Smooth muscle cell (in vitro differentiated cells): ENCODE measurements around the gene ELOVL3. TPM values are rescaled to one million over a fixed set of nuclear protein-coding genes. Genes with fewer than 3 reads are reported as not detected.
"Not testable (repeated sequence)": the region's sequence is repeated elsewhere in the genome, so short reads cannot be mapped to it uniquely, and the experiment has no call there.

ENCODE experiments used
- DNase-seq: peaks from one replicate; lab custom pipeline; 2025; ENCODE audit not compliant: unreplicated experiment; lab: John Stamatoyannopoulos, UW
- H2AFZ ChIP-seq: fragments of 200-600 bp; sonication (generic); 2 replicates; pipeline ENCODE4 v1.6.0; 2016; ENCODE audit warnings: antibody characterized with exemption, low read depth, mild to moderate bottlenecking
- H3F3A ChIP-seq: fragments of 200-600 bp; sonication (generic); 2 replicates; pipeline ENCODE4 v1.6.0; 2017; ENCODE audit warnings: antibody characterized with exemption, low read depth
- H3K27ac ChIP-seq: fragments of 200-600 bp; sonication (generic); 2 replicates; pipeline ENCODE4 v1.5.1; 2016; ENCODE audit warnings: low read depth, mild to moderate bottlenecking
- H3K27me3 ChIP-seq: fragments of 200-600 bp; sonication (generic); 2 replicates; pipeline ENCODE4 v1.6.1; 2016; ENCODE audit warnings: low read depth, mild to moderate bottlenecking
- H3K36me3 ChIP-seq: fragments of 200-600 bp; sonication (generic); 2 replicates; pipeline ENCODE4 v1.5.1; 2016; ENCODE audit warnings: low read depth
- H3K4me1 ChIP-seq: fragments of 200-600 bp; sonication (generic); 2 replicates; pipeline ENCODE4 v1.5.1; 2016; ENCODE audit warnings: low read depth
- H3K4me2 ChIP-seq: fragments of 200-600 bp; sonication (generic); 2 replicates; pipeline ENCODE4 v1.6.0; 2016; ENCODE audit warnings: mild to moderate bottlenecking
- H3K4me3 ChIP-seq: fragments of 200-600 bp; sonication (generic); 2 replicates; pipeline ENCODE4 v1.5.1; 2016; ENCODE audit warnings: mild to moderate bottlenecking
- H3K79me2 ChIP-seq: fragments of 200-600 bp; sonication (generic); 2 replicates; pipeline ENCODE4 v1.6.0; 2016; ENCODE audit warnings: low read depth, mild to moderate bottlenecking
- H3K9ac ChIP-seq: fragments of 200-600 bp; sonication (generic); 2 replicates; pipeline ENCODE4 v1.6.0; 2016; ENCODE audit warnings: low read depth
- H3K9me3 ChIP-seq: fragments of 200-600 bp; sonication (generic); replicated peaks from 2 replicates; pipeline ENCODE4 v1.5.1; 2016; ENCODE audit warnings: low read depth
- H4K20me1 ChIP-seq: fragments of 200-600 bp; sonication (generic); 2 replicates; pipeline ENCODE4 v1.6.0; 2016; ENCODE audit warnings: low read depth
- WGBS: methylation state at CpG from one replicate; pipeline ENCODE4 v1.1.7; 2016; ENCODE audit warnings: low lambda C conversion rate; 5-methylcytosine and 5-hydroxymethylcytosine counted together
- polyA plus RNA-seq: library from polyadenylated mRNA; unstranded; fragments of >200 nt; fragmentation: Nextera tagmentation; extraction: Ambion mirVana; gene quantifications from 2 replicates; pipeline ENCODE4 v1.2.1, GENCODE V29; 2016
- total RNA-seq: library from RNA; depleted of rRNA; stranded (reverse); fragments of >200 nt; gene quantifications from 2 replicates; pipeline ENCODE4 v1.2.3, GENCODE V29; 2014
- TF ChIP-seq, protein P1 (sequence below): fragments of 200-600 bp; sonication (generic); IDR thresholded peaks from 2 replicates; pipeline ENCODE4 v1.5.1; 2017; ENCODE audit warnings: borderline replicate concordance, mild to moderate bottlenecking, antibody characterized with exemption; ENCODE audit not compliant: insufficient read depth, poor library complexity, severe bottlenecking

Gene ELOVL3
- total and polyA plus RNA-seq, 2 experiments from 2014 or later, result 1.2 to 1.5 TPM

DNA sequence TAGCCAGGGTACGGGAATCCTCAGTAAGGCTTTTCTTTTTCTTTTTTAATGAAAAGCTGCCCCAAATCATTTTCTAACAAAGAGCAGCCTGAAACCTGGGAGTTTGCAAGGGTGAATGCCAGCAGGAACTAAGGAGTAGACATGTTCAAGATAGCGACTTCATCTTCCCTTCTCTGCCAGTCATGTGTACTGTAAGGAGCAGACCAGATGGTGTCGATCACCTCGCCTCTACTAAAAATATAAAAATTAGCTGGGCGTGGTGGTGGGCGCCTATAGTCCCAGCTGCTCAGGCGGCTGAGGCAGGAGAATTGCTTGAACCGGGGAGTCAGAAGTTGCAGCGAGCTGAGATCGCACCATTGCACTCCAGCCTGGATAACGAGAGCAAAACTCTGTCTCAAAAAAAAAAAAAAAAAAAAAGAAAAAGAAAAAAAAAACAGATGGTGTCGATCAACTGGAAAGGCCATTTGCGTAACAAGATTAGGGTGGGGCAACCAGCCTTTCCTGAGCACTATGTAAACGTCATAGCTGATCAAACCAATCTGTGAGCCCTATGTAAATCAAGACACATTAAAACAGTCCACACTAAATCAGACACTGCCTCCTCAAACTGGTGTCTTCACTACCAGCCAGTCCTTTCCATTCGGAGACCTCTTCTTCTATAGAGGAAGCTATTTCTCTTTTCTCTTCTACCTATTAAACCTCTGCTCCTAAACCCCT is 40.1 kb upstream of the ELOVL3 start:
- no peak for DNase-seq
- H3K27me3 ChIP-seq, result no peaks in the 10 kb centered on the region
- TF ChIP-seq, protein P1, sequence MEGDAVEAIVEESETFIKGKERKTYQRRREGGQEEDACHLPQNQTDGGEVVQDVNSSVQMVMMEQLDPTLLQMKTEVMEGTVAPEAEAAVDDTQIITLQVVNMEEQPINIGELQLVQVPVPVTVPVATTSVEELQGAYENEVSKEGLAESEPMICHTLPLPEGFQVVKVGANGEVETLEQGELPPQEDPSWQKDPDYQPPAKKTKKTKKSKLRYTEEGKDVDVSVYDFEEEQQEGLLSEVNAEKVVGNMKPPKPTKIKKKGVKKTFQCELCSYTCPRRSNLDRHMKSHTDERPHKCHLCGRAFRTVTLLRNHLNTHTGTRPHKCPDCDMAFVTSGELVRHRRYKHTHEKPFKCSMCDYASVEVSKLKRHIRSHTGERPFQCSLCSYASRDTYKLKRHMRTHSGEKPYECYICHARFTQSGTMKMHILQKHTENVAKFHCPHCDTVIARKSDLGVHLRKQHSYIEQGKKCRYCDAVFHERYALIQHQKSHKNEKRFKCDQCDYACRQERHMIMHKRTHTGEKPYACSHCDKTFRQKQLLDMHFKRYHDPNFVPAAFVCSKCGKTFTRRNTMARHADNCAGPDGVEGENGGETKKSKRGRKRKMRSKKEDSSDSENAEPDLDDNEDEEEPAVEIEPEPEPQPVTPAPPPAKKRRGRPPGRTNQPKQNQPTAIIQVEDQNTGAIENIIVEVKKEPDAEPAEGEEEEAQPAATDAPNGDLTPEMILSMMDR, result no peak
- H2AFZ ChIP-seq, result no peak overlapping the region
- H3F3A ChIP-seq, result no peaks in the 10 kb centered on the region
- H3K27ac ChIP-seq, result no peak overlapping the region
- H3K4me3 ChIP-seq, result no peak overlapping the region
- peaks cover 5% of the 10 kb centered on the region for H3K4me1 ChIP-seq
- H3K9me3 ChIP-seq, result no peaks in the 10 kb centered on the region
- H3K4me2 ChIP-seq, result no peak overlapping the region
- WGBS, result 90% methylated on average over 15 of the region's 15 CpGs
- H4K20me1 ChIP-seq, result no peaks in the 10 kb centered on the region
- H3K79me2 ChIP-seq, result no peaks in the 10 kb centered on the region
- no peaks in the 10 kb centered on the region for H3K36me3 ChIP-seq
- no peak overlapping the region for H3K9ac ChIP-seq

DNA sequence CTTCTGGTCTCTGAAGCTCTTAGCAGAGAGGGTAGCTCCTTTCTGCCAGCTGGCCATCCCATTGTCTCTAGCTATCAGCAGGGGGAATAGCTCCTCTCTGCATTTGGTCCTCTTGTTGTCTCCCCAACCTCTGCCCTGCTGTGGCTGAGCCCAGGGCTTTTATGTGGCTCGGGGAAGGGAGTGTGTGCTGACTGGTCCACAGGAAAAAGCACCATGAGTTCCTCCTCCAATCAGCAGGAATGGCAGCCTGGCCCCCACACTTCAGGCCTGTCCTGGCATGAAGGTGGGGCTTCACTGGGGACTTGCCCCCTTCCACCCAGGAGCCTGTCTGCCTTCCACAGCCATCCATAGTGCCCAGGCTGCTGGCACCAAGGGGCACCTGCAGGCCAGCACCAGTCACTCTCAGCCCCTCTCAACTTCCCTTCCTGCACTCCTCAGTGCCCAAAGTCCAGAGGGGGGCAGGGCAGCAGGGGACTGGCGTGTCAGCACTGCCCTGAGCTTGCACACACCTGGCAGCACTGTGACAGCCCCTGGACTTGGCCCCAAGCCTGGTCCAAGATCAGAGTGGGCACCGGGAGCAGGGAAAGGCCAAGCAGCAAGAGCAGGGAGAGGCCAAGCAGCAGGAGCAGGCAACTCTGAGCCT is 37.7 kb upstream of the ELOVL3 start:
- no peak overlapping the region for H2AFZ ChIP-seq
- TF ChIP-seq, protein P1, result no peak
- 83% methylated on average over 3 of the region's 3 CpGs for WGBS
- no peak overlapping the region for H3K9ac ChIP-seq
- H3K27ac ChIP-seq, result no peak overlapping the region
- H4K20me1 ChIP-seq, result no peaks in the 10 kb centered on the region
- H3K4me2 ChIP-seq, result no peak overlapping the region
- H3K9me3 ChIP-seq, result no peaks in the 10 kb centered on the region
- H3K4me3 ChIP-seq, result no peak overlapping the region
- no peaks in the 10 kb centered on the region for H3K27me3 ChIP-seq
- H3K79me2 ChIP-seq, result no peaks in the 10 kb centered on the region
- DNase-seq, result no peak
- H3K4me1 ChIP-seq, result peaks cover 5% of the 10 kb centered on the region
- no peaks in the 10 kb centered on the region for H3K36me3 ChIP-seq
- H3F3A ChIP-seq, result no peaks in the 10 kb centered on the region

DNA sequence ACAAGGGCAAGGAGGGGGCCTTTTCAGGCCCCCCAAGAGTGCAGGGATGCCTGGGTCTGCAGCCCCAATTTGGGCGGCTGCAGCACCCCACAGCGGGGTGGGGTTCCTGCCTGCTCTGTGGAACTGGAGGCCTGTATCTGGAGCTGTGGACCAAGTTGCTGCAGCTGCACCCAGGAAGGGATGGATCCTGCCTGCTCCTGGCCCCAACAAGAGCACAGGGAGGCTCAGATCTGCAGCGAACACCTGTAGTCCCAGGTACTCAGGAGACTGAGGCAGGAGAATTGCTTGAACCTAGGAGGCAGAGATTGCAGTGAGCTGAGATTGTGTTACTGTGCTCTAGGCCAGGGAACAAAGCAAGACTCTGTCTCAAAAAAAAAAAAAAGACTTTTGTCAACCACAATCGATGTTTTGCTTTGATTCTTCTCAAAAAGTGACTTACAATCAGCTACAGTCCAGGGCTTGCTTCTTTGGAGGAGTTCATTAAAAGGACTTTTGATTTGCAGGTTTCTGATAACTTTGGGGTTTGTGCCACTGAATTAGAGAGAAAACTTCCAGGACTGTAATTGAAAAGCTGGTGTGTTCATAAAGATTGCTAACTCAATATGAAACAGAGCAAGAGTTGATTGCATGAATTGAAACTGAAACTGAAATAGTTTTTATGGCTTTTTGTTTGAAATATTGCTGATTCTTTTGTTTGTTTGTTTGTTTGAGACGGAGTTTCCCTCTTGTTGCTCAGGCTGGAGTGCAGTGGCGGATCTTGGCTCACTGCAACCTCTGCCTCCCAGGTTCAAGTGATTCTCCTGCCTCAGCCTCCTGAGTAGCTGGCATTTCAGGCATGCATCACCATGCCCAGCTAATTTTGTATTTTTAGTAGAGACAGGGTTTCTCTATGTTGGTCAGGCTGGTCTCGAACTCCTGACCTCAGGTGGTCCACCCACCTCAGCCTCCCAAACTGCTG is 36.9 kb upstream of the ELOVL3 start:
- not testable (repeated sequence) for H3K9ac ChIP-seq, H2AFZ ChIP-seq, H3K4me2 ChIP-seq, H3K27me3 ChIP-seq, H3K36me3 ChIP-seq, H3K79me2 ChIP-seq, H3K4me1 ChIP-seq, H3K9me3 ChIP-seq, H4K20me1 ChIP-seq, H3K27ac ChIP-seq, DNase-seq, H3K4me3 ChIP-seq, H3F3A ChIP-seq
- 89% methylated on average over 7 of the region's 7 CpGs for WGBS

DNA sequence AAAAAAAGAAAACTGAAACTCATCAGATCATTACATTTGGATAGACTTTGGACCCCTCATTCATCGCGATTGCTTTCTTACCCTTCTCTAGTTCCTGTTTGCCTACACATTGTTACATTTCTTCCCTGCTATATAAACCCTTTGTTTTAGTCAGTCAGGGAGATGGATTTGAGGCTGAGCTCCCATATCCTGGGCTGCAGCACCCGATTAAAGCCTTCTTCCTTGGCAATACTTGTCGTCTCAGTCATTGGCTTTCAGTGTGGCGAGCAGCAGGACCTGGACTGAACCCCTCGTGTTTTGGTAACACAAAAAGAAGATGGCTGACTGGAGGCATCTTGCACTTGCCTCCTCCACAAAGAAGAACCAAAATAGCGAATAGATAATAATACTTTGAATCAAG is 34.1 kb upstream of the ELOVL3 start:
- peaks cover 5% of the 10 kb centered on the region for H3K4me1 ChIP-seq
- no peaks in the 10 kb centered on the region for H4K20me1 ChIP-seq
- no peak overlapping the region for H3K4me2 ChIP-seq
- TF ChIP-seq, protein P1, result no peak
- H3K36me3 ChIP-seq, result no peaks in the 10 kb centered on the region
- WGBS, result 81% methylated on average over 7 of the region's 7 CpGs
- no peak overlapping the region for H2AFZ ChIP-seq
- H3F3A ChIP-seq, result no peaks in the 10 kb centered on the region
- H3K79me2 ChIP-seq, result no peaks in the 10 kb centered on the region
- H3K27ac ChIP-seq, result no peak overlapping the region
- DNase-seq, result no peak
- no peak overlapping the region for H3K4me3 ChIP-seq
- H3K27me3 ChIP-seq, result no peaks in the 10 kb centered on the region
- H3K9ac ChIP-seq, result no peak overlapping the region
- H3K9me3 ChIP-seq, result no peaks in the 10 kb centered on the region
